OCI-LY3 (cell line): ENCODE data around the gene FYTTD1.

Experiments
- H2AFZ ChIP-seq: fragments of 200-600, 300-600 bp; shearing (Covaris generic); 2 replicates; pipeline ENCODE4 v1.6.0; 2014; ENCODE audit warnings: antibody characterized with exemption, low read depth, low read length
- H3K27ac ChIP-seq: fragments of 200-600, 300-600 bp; sonication (generic); 2 replicates; pipeline ENCODE4 v1.5.1; 2014; ENCODE audit warnings: mild to moderate bottlenecking, low read length, moderate library complexity, mixed read lengths
- H3K27me3 ChIP-seq: fragments of 200-600, 300-600 bp; sonication (generic); 2 replicates; pipeline ENCODE4 v1.6.1; 2014; ENCODE audit warnings: low read depth, low read length, mixed read lengths
- H3K36me3 ChIP-seq: fragments of 200-600, 300-600 bp; sonication (generic); replicated peaks from 2 replicates; pipeline ENCODE3; 2014; ENCODE audit warnings: low read depth, low read length, mixed read lengths
- H3K4me1 ChIP-seq: fragments of 300-600, 200-600 bp; sonication (generic); 2 replicates; pipeline ENCODE4 v1.6.1; 2014; ENCODE audit warnings: low read length, mixed read lengths
- H3K4me2 ChIP-seq: fragments of 200-600, 300-600 bp; sonication (generic); 2 replicates; pipeline ENCODE4 v1.6.1; 2014; ENCODE audit warnings: low read length, mixed read lengths
- H3K4me3 ChIP-seq: fragments of 300-600, 200-600 bp; sonication (generic); 2 replicates; pipeline ENCODE4 v1.5.1; 2014; ENCODE audit warnings: antibody characterized with exemption, mild to moderate bottlenecking, low read length, moderate library complexity
- H3K79me2 ChIP-seq: fragments of 300-600, 200-600 bp; shearing (Covaris generic); 2 replicates; pipeline ENCODE4 v1.6.1; 2014; ENCODE audit warnings: mild to moderate bottlenecking, low read length, mixed read lengths
- H3K9ac ChIP-seq: fragments of 300-600, 200-600 bp; shearing (Covaris generic); 2 replicates; pipeline ENCODE4 v1.6.0; 2014; ENCODE audit warnings: mild to moderate bottlenecking, low read length, moderate library complexity
- H3K9me3 ChIP-seq: fragments of 200-600, 300-600 bp; shearing (Covaris generic); 2 replicates; pipeline ENCODE4 v1.6.1; 2014; ENCODE audit warnings: low read length, mixed read lengths; ENCODE audit not compliant: insufficient read depth
- H4K20me1 ChIP-seq: fragments of 200-600, 300-600 bp; sonication (generic); 2 replicates; pipeline ENCODE4 v1.6.1; 2016; ENCODE audit warnings: low read length, mixed read lengths; ENCODE audit not compliant: insufficient read depth
- CTCF ChIP-seq: fragments of 200-600, 300-600 bp; sonication (generic); IDR thresholded peaks from 2 replicates; pipeline ENCODE4 v1.5.1; 2014; ENCODE audit warnings: antibody characterized with exemption, low read length, low read depth
- EZH2phosphoT487 ChIP-seq: fragments of 200-600 bp; shearing (Covaris generic); IDR thresholded peaks from 2 replicates; pipeline ENCODE4 v1.6.1; 2018; ENCODE audit warnings: antibody characterized with exemption, mixed run types, low read depth

Gene FYTTD1

GRCh38 chr3:197802779-197803459 is 53.2 kb downstream of the FYTTD1 start:
- Histone ChIP-seq H3K27me3 (no peaks in the 10 kb centered on the region), H3K79me2 (peaks cover 84% of the 10 kb centered on the region)

DNA sequence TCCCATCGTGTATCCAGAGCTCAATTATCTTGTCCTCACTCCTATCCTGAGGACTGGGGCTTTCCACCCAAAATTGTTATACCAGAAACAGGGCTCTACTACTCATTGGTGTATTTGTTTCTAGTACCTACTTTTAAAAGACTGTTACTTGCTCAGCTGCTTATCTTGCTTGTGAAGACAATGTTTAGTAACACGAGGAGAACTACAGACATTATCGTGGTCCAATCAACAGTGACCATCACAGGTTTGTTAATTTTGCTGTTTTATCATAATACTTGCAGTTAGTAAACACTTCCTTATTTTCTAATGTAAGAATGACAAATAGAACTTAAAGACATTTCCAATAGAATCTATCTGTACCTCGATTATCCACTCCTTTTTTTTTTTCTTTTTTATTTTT is 54.8 kb downstream of the FYTTD1 start:
- H4K20me1 ChIP-seq, result peaks cover 57% of the 10 kb centered on the region
- no peak for TF ChIP-seq CTCF
- no peak for TF ChIP-seq EZH2phosphoT487
- H3K79me2 ChIP-seq, result peaks cover 84% of the 10 kb centered on the region

More at GRCh38 chr3:197802779-197803459, 53.2 kb downstream of the FYTTD1 start:
- no peaks in the 10 kb centered on the region for H3K9me3 ChIP-seq
- peaks cover 59% of the 10 kb centered on the region for H4K20me1 ChIP-seq
- H3K4me3 ChIP-seq, result no peak overlapping the region
- H3K9ac ChIP-seq, result no peak overlapping the region
- H3K4me2 ChIP-seq, result no peak overlapping the region
- TF ChIP-seq EZH2phosphoT487, result no peak
- TF ChIP-seq CTCF, result no peak
- H3K27ac ChIP-seq, result no peak overlapping the region
- H3K36me3 ChIP-seq, result no peaks in the 10 kb centered on the region
- no peak overlapping the region for H2AFZ ChIP-seq
- peaks cover 16% of the 10 kb centered on the region for H3K4me1 ChIP-seq

DNA sequence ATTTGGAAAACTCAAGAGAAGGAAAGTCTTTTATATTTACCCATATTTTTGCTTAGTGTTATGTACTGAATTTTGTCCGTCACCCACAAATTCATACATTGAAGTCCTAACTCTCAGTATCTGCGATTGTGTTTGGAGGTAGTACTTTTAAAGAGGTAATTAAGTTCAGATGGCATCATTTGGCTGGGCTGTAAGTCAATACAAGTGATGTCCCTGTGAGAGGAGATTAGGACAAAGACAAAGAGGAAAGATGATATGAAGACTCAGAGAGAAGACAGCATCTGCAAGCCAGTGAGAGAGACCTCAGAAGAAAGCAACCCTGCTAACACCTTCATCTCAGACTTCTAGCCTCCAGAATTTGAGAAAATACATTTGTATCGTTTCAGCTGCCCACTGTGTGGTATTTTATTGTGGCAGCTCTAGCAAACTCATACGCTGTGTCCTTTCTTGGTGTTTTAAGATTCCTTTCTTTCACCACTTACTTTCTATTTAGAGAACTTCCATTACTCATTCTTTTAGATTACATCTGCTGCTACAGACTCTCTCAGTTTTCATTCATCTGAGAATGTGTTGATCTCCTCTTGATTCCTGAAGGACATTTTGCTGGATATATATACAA is 58.4 kb downstream of the FYTTD1 start:
- H3K36me3 ChIP-seq, result no peaks in the 10 kb centered on the region
- H3K27me3 ChIP-seq, result no peaks in the 10 kb centered on the region
- TF ChIP-seq EZH2phosphoT487 (no peak), CTCF (no peak)
- peaks cover 49% of the 10 kb centered on the region for H4K20me1 ChIP-seq
- no peak overlapping the region for H2AFZ ChIP-seq
- H3K9me3 ChIP-seq, result no peaks in the 10 kb centered on the region
- H3K4me3 ChIP-seq, result no peak overlapping the region
- peaks cover 87% of the 10 kb centered on the region for H3K79me2 ChIP-seq
- H3K27ac ChIP-seq, result no peak overlapping the region
- H3K4me2 ChIP-seq, result no peak overlapping the region
- no peak overlapping the region for H3K9ac ChIP-seq
- no peaks in the 10 kb centered on the region for H3K4me1 ChIP-seq

More for the DNA sequence above, 54.8 kb downstream of the FYTTD1 start:
- Histone ChIP-seq H3K27ac (no peak overlapping the region), H2AFZ (no peak overlapping the region), H3K9ac (no peak overlapping the region), H3K27me3 (no peaks in the 10 kb centered on the region), H3K4me1 (peaks cover 8% of the 10 kb centered on the region), H3K36me3 (no peaks in the 10 kb centered on the region), H3K4me3 (no peak overlapping the region), H3K4me2 (no peak overlapping the region), H3K9me3 (no peaks in the 10 kb centered on the region)

GRCh38 chr3:197809356-197810020 is 59.8 kb downstream of the FYTTD1 start:
- Histone ChIP-seq H3K36me3 (no peaks in the 10 kb centered on the region), H3K79me2 (peaks cover 84% of the 10 kb centered on the region), H4K20me1 (peaks cover 42% of the 10 kb centered on the region), H2AFZ (no peak overlapping the region), H3K27ac (no peak overlapping the region), H3K4me2 (no peak overlapping the region), H3K4me3 (no peak overlapping the region), H3K27me3 (no peaks in the 10 kb centered on the region), H3K4me1 (no peaks in the 10 kb centered on the region), H3K9ac (no peak overlapping the region), H3K9me3 (no peaks in the 10 kb centered on the region)
- no peak for TF ChIP-seq CTCF
- TF ChIP-seq EZH2phosphoT487, result no peak
